SK-N-SH treated with all-trans-retinoic acid at 6 μM for 48 hours (cell line): ENCODE results near the gene DRGX.

Source experiments
- PPARA ChIP-seq: fragments of 250-450 bp; sonication (Bioruptor Pico); IDR thresholded peaks from 2 replicates; pipeline ENCODE4 v1.5.0; 2020; ENCODE audit warnings: mild to moderate bottlenecking, borderline replicate concordance
- TCF4 ChIP-seq: fragments of 250-450 bp; sonication (Bioruptor Pico); IDR thresholded peaks from 2 replicates; pipeline ENCODE4 v1.8.0; 2021; ENCODE audit warnings: mild to moderate bottlenecking, moderate library complexity, borderline replicate concordance

DNA sequence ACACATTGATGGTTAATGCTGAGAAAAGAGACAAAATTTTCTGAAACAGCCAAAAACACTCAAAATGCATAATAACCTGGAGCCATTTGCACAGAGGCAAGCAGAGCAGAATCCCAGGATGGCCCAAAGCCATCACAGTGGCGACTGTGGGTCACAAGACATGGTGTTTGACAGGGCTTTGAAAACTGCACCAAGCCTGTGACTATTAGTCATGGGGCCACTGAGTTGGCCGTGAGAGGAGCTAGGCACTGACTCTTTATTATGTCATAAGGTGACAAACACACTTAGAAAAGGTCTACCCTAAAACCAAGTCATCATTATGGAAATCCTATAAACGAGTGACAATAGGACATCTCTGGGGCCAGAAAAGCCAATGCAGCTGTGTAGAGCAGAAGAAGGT is 23.9 kb downstream of the DRGX start:
- TF ChIP-seq PPARA = no peak
- TF ChIP-seq TCF4 (CRISPR knock-in tag) = no peak
